ENCODE measurements around the gene IL17RD.

Gene IL17RD

GRCh38 chr3:57053122-57053521 lies 112.0 kb downstream of the IL17RD start:
- TF ChIP-seq CTCF (IDR thresholded peaks at IDR 0.05): no peak
- Histone ChIP-seq H3K4me3 (ENCODE audit: low read depth in 1 of 2, low read length in 1 of 2) (no peak overlapping the region), H3K4me1 (ENCODE audit: control insufficient read depth in 1 of 2, insufficient read depth in 1 of 2, low read depth in 1 of 2, low read length in 1 of 2) (peaks cover 6 to 9% of the 10 kb centered on the region in 2 experiments), H3K27ac (no peak overlapping the region), H3K36me3 (no peaks in the 10 kb centered on the region), H3K27me3 (no peaks in the 10 kb centered on the region), H3K9me3 (no peaks in the 10 kb centered on the region)

- peaks cover 11 to 14% of the 10 kb centered on the region in 2 experiments for H3K4me1 ChIP-seq (ENCODE audit: control insufficient read depth in 1 of 2, insufficient read depth in 1 of 2, low read depth in 1 of 2, low read length in 1 of 2)
- TF ChIP-seq CTCF (IDR thresholded peaks at IDR 0.05): no peak
- H3K9me3 ChIP-seq: no peaks in the 10 kb centered on the region
- H3K4me3 ChIP-seq (ENCODE audit: low read depth in 1 of 2, low read length in 1 of 2): no peak overlapping the region
- H3K27ac ChIP-seq: no peak overlapping the region
- H3K36me3 ChIP-seq: no peaks in the 10 kb centered on the region
- no peaks in the 10 kb centered on the region for H3K27me3 ChIP-seq
Observed at GRCh38 chr3:57052662-57053061, 112.5 kb downstream of the IL17RD start.

GRCh38 chr3:57048728-57049127 lies 116.4 kb downstream of the IL17RD start:
- Histone ChIP-seq H3K36me3 (no peaks in the 10 kb centered on the region), H3K27ac (no peak overlapping the region), H3K4me3 (ENCODE audit: low read depth in 1 of 2, low read length in 1 of 2) (no peak overlapping the region), H3K27me3 (no peaks in the 10 kb centered on the region), H3K9me3 (no peaks in the 10 kb centered on the region), H3K4me1 (ENCODE audit: control insufficient read depth in 1 of 2, insufficient read depth in 1 of 2, low read depth in 1 of 2, low read length in 1 of 2) (peaks cover 29 to 30% of the 10 kb centered on the region in 2 experiments)
- no peak for TF ChIP-seq CTCF (IDR thresholded peaks at IDR 0.05)

- H3K36me3 ChIP-seq: no peaks in the 10 kb centered on the region
- no peak for TF ChIP-seq CTCF (IDR thresholded peaks at IDR 0.05)
- no peak overlapping the region for H3K27ac ChIP-seq
- H3K9me3 ChIP-seq: no peaks in the 10 kb centered on the region
- H3K4me1 ChIP-seq (ENCODE audit: control insufficient read depth in 1 of 2, insufficient read depth in 1 of 2, low read depth in 1 of 2, low read length in 1 of 2): peaks cover 29 to 30% of the 10 kb centered on the region in 2 experiments
- no peaks in the 10 kb centered on the region for H3K27me3 ChIP-seq
- H3K4me3 ChIP-seq (ENCODE audit: low read depth in 1 of 2, low read length in 1 of 2): no peak overlapping the region
Observed at GRCh38 chr3:57048052-57048671, 117.0 kb downstream of the IL17RD start.

GRCh38 chr3:57046101-57046765 lies 118.9 kb downstream of the IL17RD start:
- Histone ChIP-seq H3K36me3 (no peaks in the 10 kb centered on the region), H3K4me1 (ENCODE audit: control insufficient read depth in 1 of 2, insufficient read depth in 1 of 2, low read depth in 1 of 2, low read length in 1 of 2) (peaks cover 29 to 30% of the 10 kb centered on the region in 2 experiments), H3K9me3 (no peaks in the 10 kb centered on the region), H3K27ac (no peak overlapping the region), H3K4me3 (ENCODE audit: low read depth in 1 of 2, low read length in 1 of 2) (no peak overlapping the region), H3K27me3 (no peaks in the 10 kb centered on the region)
- TF ChIP-seq CTCF (IDR thresholded peaks at IDR 0.05): no peak

All from neutrophil (primary cell).